Activated CD4-positive, alpha-beta T cell treated with anti-CD3 and anti-CD28 coated beads, Interleukin-2, amount 10 ng/mL, durations not matched to agents 7 days and 5 days (primary cell): ENCODE data around the gene PIAS3. TPM values are rescaled to one million over a fixed set of nuclear protein-coding genes. Genes with fewer than 3 reads are reported as not detected.
"Not testable (repeated sequence)": the region's sequence is repeated elsewhere in the genome, so short reads cannot be mapped to it uniquely, and the experiment has no call there.

Source experiments
- CTCF ChIA-PET: fragments of 350-600 bp; sonication (Branson Sonifier 250); formaldehyde crosslinking; loops from one replicate; lab custom pipeline; 2021; ENCODE audit warnings: antibody characterized with exemption; lab: Charles Lee
- POLR2A ChIA-PET: fragments of 350-600 bp; sonication (Branson Sonifier 250); formaldehyde crosslinking; loops from one replicate; lab custom pipeline; 2021; ENCODE audit warnings: antibody characterized with exemption; lab: Charles Lee
- DNase-seq: peaks from one replicate; pipeline ENCODE4 v3.0.0-alpha.2; 2020
- H3K27ac Mint-ChIP-seq: one replicate; pipeline ENCODE4 v1.8.0; 2021; ENCODE audit warnings: mild to moderate bottlenecking, moderate library complexity, mixed read lengths
- H3K27me3 Mint-ChIP-seq: one replicate; pipeline ENCODE4 v1.8.0; 2021; ENCODE audit warnings: mixed read lengths
- H3K36me3 Mint-ChIP-seq: one replicate; pipeline ENCODE4 v1.8.0; 2021; ENCODE audit warnings: low read depth, mixed read lengths
- H3K4me1 Mint-ChIP-seq: one replicate; pipeline ENCODE4 v1.8.0; 2021; ENCODE audit warnings: mixed read lengths
- H3K4me3 Mint-ChIP-seq: one replicate; pipeline ENCODE4 v1.8.0; 2021; ENCODE audit warnings: mild to moderate bottlenecking, moderate library complexity, mixed read lengths
- H3K9me3 Mint-ChIP-seq: one replicate; pipeline ENCODE4 v1.8.0; 2021; ENCODE audit warnings: mixed read lengths
- total RNA-seq, 2 experiments: library from RNA; stranded (reverse); gene quantifications; one replicate each; pipeline ENCODE4 v1.2.3, GENCODE V29; 2021

PIAS3 gene
- total RNA-seq, 2 experiments from 2014 or later: 17.9 to 18.8 TPM

GRCh38 chr1:145845144-145845513 lies 13.8 kb downstream of the PIAS3 start:
- no peak overlapping the region for H3K4me3 Mint-ChIP-seq
- peaks cover 9% of the 10 kb centered on the region for H3K4me1 Mint-ChIP-seq
- DNase-seq: no peak
- CTCF ChIA-PET: interaction anchor here (0.7 to 7.3 kb wide), 36 partner anchors 10 to 194 kb away, joined by 3 to 141 read pairs (median 6); partner anchors contain the start of genes ANKRD34A, ANKRD35, PEX11B and PIAS3
- POLR2A ChIA-PET: interaction anchor here (0.7 kb wide), 1 partner anchor 72 kb away, joined by 3 read pairs; no protein-coding TSS in a partner anchor
- no peaks in the 10 kb centered on the region for H3K9me3 Mint-ChIP-seq
- H3K27me3 Mint-ChIP-seq: no peaks in the 10 kb centered on the region
- H3K36me3 Mint-ChIP-seq: peaks cover 25% of the 10 kb centered on the region
- no peak overlapping the region for H3K27ac Mint-ChIP-seq

- Mint-ChIP-seq H3K36me3 (peaks cover 33% of the 10 kb centered on the region), H3K27ac (no peak overlapping the region), H3K9me3 (no peaks in the 10 kb centered on the region), H3K4me3 (no peak overlapping the region), H3K4me1 (peaks cover 8% of the 10 kb centered on the region), H3K27me3 (no peaks in the 10 kb centered on the region)
- no peak for DNase-seq
- POLR2A ChIA-PET: no interaction called here
- CTCF ChIA-PET: interaction anchor here (0.6 to 1.0 kb wide), 3 partner anchors 12 to 16 kb away, joined by 3 to 7 read pairs (median 3); partner anchors contain the start of gene PIAS3
These were observed 15.8 kb downstream of the PIAS3 start for GRCh38 chr1:145843031-145843430.

- Mint-ChIP-seq H3K36me3 (peaks cover 60% of the 10 kb centered on the region), H3K27me3 (no peaks in the 10 kb centered on the region), H3K4me3 (no peak overlapping the region), H3K9me3 (no peaks in the 10 kb centered on the region), H3K27ac (no peak overlapping the region), H3K4me1 (no peaks in the 10 kb centered on the region)
- no peak for DNase-seq
- CTCF ChIA-PET: interaction anchor here (0.8 kb wide), 1 partner anchor 9 kb away, joined by 3 read pairs; no protein-coding TSS in a partner anchor
- POLR2A ChIA-PET: no interaction called here
These were observed 21.2 kb downstream of the PIAS3 start for GRCh38 chr1:145837656-145838055.

- Mint-ChIP-seq H3K36me3 (peaks cover 69% of the 10 kb centered on the region), H3K4me1 (peaks cover 23% of the 10 kb centered on the region)
- DNase-seq, H3K4me3 Mint-ChIP-seq, H3K27me3 Mint-ChIP-seq, POLR2A ChIA-PET, H3K9me3 Mint-ChIP-seq, H3K27ac Mint-ChIP-seq: not testable (repeated sequence)
- CTCF ChIA-PET: interaction anchor here (0.6 to 3.1 kb wide), 4 partner anchors 12 to 142 kb away, joined by 3 to 24 read pairs (median 4); partner anchors contain the start of genes ANKRD35 and NUDT17
These were observed 28.1 kb downstream of the PIAS3 start for GRCh38 chr1:145830810-145831209.

GRCh38 chr1:145828367-145829026 lies 30.4 kb downstream of the PIAS3 start:
- DNase-seq: no peak
- Mint-ChIP-seq H3K27ac (no peak overlapping the region), H3K36me3 (peaks cover 71% of the 10 kb centered on the region), H3K27me3 (no peaks in the 10 kb centered on the region), H3K4me1 (peaks cover 34% of the 10 kb centered on the region), H3K9me3 (no peaks in the 10 kb centered on the region), H3K4me3 (no peak overlapping the region)
- ChIA-PET POLR2A (interaction anchor here (0.7 kb wide), 1 partner anchor 151 kb away, joined by 17 read pairs; no protein-coding TSS in a partner anchor), CTCF (interaction anchor here (0.6 to 2.0 kb wide), 6 partner anchors 12 to 35 kb away, joined by 3 to 14 read pairs (median 3); partner anchors contain the start of gene NUDT17)

GRCh38 chr1:145827966-145828365 lies 30.9 kb downstream of the PIAS3 start:
- H3K27ac Mint-ChIP-seq: no peak overlapping the region
- ChIA-PET POLR2A (interaction anchor here (0.7 kb wide), 1 partner anchor 152 kb away, joined by 17 read pairs; no protein-coding TSS in a partner anchor), CTCF (interaction anchor here (0.6 to 2.0 kb wide), 4 partner anchors 16 to 36 kb away, joined by 3 to 14 read pairs (median 4); partner anchors contain the start of gene NUDT17)
- H3K27me3 Mint-ChIP-seq: no peaks in the 10 kb centered on the region
- peaks cover 34% of the 10 kb centered on the region for H3K4me1 Mint-ChIP-seq
- DNase-seq: no peak
- no peak overlapping the region for H3K4me3 Mint-ChIP-seq
- no peaks in the 10 kb centered on the region for H3K9me3 Mint-ChIP-seq
- H3K36me3 Mint-ChIP-seq: peaks cover 66% of the 10 kb centered on the region

GRCh38 chr1:145826030-145826429 lies 32.9 kb downstream of the PIAS3 start:
- H3K4me1 Mint-ChIP-seq: peaks cover 35% of the 10 kb centered on the region

GRCh38 chr1:145824499-145824842 lies 34.4 kb downstream of the PIAS3 start:
- Mint-ChIP-seq H3K4me3 (peak overlapping the region; percentile 96), H3K36me3 (peaks cover 39% of the 10 kb centered on the region), H3K4me1 (peaks cover 35% of the 10 kb centered on the region), H3K27me3 (no peaks in the 10 kb centered on the region), H3K9me3 (no peaks in the 10 kb centered on the region), H3K27ac (peak overlapping the region; percentile 95)
- ChIA-PET POLR2A (no interaction called here), CTCF (interaction anchor here (0.9 to 4.2 kb wide), 5 partner anchors 10 to 197 kb away, joined by 3 to 24 read pairs (median 5); partner anchors contain the start of genes HJV and NUDT17)
- DNase-seq: no peak

More at GRCh38 chr1:145826030-145826429, 32.9 kb downstream of the PIAS3 start:
- Mint-ChIP-seq H3K27ac (no peak overlapping the region), H3K36me3 (peaks cover 52% of the 10 kb centered on the region), H3K4me3 (peak overlapping the region; percentile 96), H3K27me3 (no peaks in the 10 kb centered on the region), H3K9me3 (no peaks in the 10 kb centered on the region)
- ChIA-PET CTCF (interaction anchor here (1.0 to 4.2 kb wide), 4 partner anchors 9 to 34 kb away, joined by 3 to 24 read pairs (median 6); partner anchors contain the start of gene NUDT17), POLR2A (interaction anchor here (0.6 kb wide), 1 partner anchor 154 kb away, joined by 3 read pairs; no protein-coding TSS in a partner anchor)
- DNase-seq: no peak

- peak within 1 kb of the TSS; percentile 96 for H3K4me3 Mint-ChIP-seq
- peak within 1 kb of the TSS; percentile 95 for H3K27ac Mint-ChIP-seq
- ChIA-PET POLR2A (no interaction called here), CTCF (interaction anchor here (0.9 to 4.2 kb wide), 5 partner anchors 11 to 198 kb away, joined by 3 to 24 read pairs (median 5); partner anchors contain the start of genes HJV and NUDT17)
- H3K9me3 Mint-ChIP-seq: no peaks in the 10 kb centered on the region
- no peaks in the 10 kb centered on the region for H3K27me3 Mint-ChIP-seq
- H3K36me3 Mint-ChIP-seq: peaks cover 37% of the 10 kb centered on the region
- H3K4me1 Mint-ChIP-seq: peaks cover 37% of the 10 kb centered on the region
- DNase-seq: peak; percentile 92
These were observed 35.0 kb downstream of the PIAS3 start, which contains the start of the genes POLR3C and RNF115 for GRCh38 chr1:145823565-145824498. Gene POLR3C (plus strand): TSS chr1:145824200. CDS start chr1:145825777, 1,577 bp downstream. Gene RNF115 (minus strand): TSS chr1:145824095. CDS start chr1:145823873, 222 bp downstream.

GRCh38 chr1:145822779-145823331 lies 36.0 kb downstream of the PIAS3 start:
- H3K9me3 Mint-ChIP-seq, H3K27me3 Mint-ChIP-seq, H3K4me3 Mint-ChIP-seq, POLR2A ChIA-PET, DNase-seq, H3K27ac Mint-ChIP-seq: not testable (repeated sequence)
- CTCF ChIA-PET: interaction anchor here (4.2 kb wide), 1 partner anchor 23 kb away, joined by 24 read pairs; the partner anchor contains the start of gene NUDT17
- H3K36me3 Mint-ChIP-seq: peaks cover 29% of the 10 kb centered on the region
- peaks cover 29% of the 10 kb centered on the region for H3K4me1 Mint-ChIP-seq

GRCh38 chr1:145818095-145818494 lies 40.8 kb downstream of the PIAS3 start:
- CTCF ChIA-PET, H3K27ac Mint-ChIP-seq, H3K36me3 Mint-ChIP-seq, H3K4me3 Mint-ChIP-seq, H3K4me1 Mint-ChIP-seq, H3K9me3 Mint-ChIP-seq, DNase-seq, POLR2A ChIA-PET, H3K27me3 Mint-ChIP-seq: not testable (repeated sequence)
